ENCODE data around the gene PLCB2. TPM values are rescaled to one million over a fixed set of nuclear protein-coding genes. Genes with fewer than 3 reads are reported as not detected.

Gene PLCB2
- total RNA-seq, 1 donor from 2014 or later, result 9.8 TPM

DNA sequence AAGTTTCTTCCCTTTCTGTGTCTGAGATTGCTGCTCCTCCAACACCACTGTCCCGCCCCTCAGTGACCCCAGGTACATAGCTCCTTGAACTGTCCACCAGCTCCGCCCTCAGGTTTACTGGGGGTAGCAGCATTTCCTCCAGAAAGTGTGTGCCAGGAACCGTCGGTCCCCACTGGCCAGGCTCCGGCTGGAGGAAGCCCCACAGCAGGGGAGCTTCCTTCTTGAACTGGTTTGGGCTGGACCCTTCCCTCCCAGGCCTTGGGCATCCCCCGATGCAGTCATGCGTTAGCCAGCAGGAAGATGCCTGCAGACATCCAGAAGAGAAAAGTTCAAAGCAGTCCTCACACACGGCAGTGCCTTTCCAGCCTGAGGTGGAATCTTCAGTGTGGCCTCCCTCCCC, 49.2 kb downstream of the PLCB2 start:
- H3K27ac Mint-ChIP-seq, result no peak overlapping the region

DNA sequence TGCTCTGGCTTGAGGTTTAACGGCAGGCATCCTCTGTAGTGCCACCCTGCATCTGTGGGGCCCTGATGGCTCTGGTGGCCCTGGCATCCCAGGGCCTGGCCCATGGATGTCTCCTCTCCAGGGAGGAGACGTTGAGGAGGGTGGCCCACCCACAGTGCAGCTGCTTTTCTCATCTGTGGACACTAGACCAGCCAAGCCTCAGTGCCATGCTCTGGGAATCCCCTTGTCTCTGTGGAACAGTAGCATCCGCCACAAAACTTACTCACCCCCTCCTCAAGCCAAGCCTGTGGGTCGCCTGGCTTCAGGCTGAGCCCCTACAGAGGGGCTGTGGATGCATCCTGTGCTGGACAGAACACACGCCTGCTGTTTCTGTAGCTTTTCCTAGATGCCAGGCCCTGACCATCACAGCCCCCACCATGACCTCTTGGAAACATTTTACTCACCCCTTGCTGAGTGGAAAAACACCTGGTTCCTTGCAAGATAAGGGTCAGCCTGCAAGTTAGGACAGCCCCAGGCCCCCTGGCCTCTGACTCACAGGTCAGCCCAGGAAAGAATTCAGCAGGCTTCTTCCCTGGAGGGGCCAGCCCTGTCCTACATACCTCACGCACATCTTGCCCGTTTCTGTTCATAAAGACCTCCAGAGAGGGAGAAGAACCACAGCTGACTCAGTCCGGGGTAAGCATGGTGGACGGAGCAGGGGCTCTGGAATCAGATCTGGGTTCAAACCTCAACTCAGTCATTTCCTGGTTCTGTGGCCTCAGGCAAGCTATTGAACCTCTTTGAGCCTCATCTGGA, 49.9 kb downstream of the PLCB2 start:
- no peaks in the 10 kb centered on the region for H3K9me3 Mint-ChIP-seq
- H3K4me3 Mint-ChIP-seq, result no peak overlapping the region
- TF ChIP-seq CTCF (IDR thresholded peaks at IDR 0.05; ENCODE audit: unreplicated experiment), result no peak
- H3K27me3 Mint-ChIP-seq (ENCODE audit: low read depth), result peaks cover 17% of the 10 kb centered on the region
- H3K4me1 Mint-ChIP-seq, result peaks cover 18% of the 10 kb centered on the region
- H3K36me3 Mint-ChIP-seq, result no peaks in the 10 kb centered on the region
- H3K27ac Mint-ChIP-seq, result no peak overlapping the region
- DNase-seq (ENCODE audit: low spot score in 2 of 2, unreplicated experiment in 2 of 2), result no peak

More for the DNA sequence above, 49.2 kb downstream of the PLCB2 start:
- H3K4me3 Mint-ChIP-seq, result no peak overlapping the region
- DNase-seq (ENCODE audit: low spot score in 2 of 2, unreplicated experiment in 2 of 2), result no peak
- peaks cover 12% of the 10 kb centered on the region for H3K4me1 Mint-ChIP-seq
- no peaks in the 10 kb centered on the region for H3K36me3 Mint-ChIP-seq
- peaks cover 11% of the 10 kb centered on the region for H3K27me3 Mint-ChIP-seq (ENCODE audit: low read depth)
- no peak for TF ChIP-seq CTCF (IDR thresholded peaks at IDR 0.05; ENCODE audit: unreplicated experiment)
- H3K9me3 Mint-ChIP-seq, result no peaks in the 10 kb centered on the region

DNA sequence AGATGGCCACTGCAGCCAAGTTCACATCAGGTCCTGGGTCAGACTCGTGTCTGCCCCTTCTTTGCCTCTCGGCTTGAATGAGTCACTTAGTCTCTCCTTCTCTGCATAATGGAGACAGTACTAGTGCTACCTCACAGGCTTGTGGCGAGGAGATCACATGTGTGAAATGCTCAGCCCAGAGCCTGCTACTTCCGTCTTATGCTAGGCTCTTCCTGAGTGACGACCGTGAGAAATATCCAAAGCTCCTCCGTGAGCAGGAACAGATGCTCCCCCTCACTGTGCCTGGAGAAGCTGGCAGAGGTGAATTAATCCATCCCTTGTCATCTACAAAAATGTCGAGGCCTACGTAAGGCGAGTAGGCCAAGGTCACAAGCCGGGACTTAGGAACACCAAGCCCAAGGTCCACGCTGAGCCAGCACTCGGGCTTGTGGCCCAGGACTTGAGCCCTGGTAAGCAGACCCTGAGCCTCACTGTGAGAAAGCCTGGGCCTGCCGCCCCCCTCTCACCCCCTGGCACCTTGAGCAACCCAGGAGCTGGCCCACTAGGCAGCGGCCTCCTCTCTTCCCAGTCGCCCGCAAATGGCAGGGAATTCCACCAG, 51.0 kb downstream of the PLCB2 start:
- no peak for DNase-seq (ENCODE audit: low spot score in 2 of 2, unreplicated experiment in 2 of 2)
- Mint-ChIP-seq H3K27ac (no peak overlapping the region), H3K9me3 (no peaks in the 10 kb centered on the region), H3K4me1 (peaks cover 18% of the 10 kb centered on the region), H3K27me3 (ENCODE audit: low read depth) (peaks cover 21% of the 10 kb centered on the region), H3K36me3 (no peaks in the 10 kb centered on the region), H3K4me3 (no peak overlapping the region)
- TF ChIP-seq CTCF (IDR thresholded peaks at IDR 0.05; ENCODE audit: unreplicated experiment), result no peak

DNA sequence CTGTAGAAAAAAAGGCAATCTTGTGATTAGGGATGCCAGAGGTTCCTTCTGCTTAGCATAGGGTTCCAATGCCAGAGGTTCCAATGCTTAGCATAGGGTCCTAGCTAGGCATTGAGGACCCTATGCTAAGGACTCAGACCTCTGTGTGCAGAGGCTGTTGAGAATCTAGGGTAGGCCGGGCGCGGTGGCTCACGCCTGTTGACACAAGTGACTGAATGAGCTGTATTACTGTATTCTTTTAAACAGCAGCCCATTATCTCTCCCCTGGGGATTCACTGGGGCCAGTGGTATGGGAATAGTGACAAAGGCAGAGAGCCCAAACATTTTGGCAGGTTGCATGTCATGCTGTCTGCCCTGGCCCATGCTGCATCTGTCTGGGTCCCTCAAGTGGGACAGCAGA, 52.7 kb downstream of the PLCB2 start:
- no peaks in the 10 kb centered on the region for H3K36me3 Mint-ChIP-seq
- no peak for TF ChIP-seq CTCF (IDR thresholded peaks at IDR 0.05; ENCODE audit: unreplicated experiment)
- peaks cover 16% of the 10 kb centered on the region for H3K4me1 Mint-ChIP-seq
- H3K27me3 Mint-ChIP-seq (ENCODE audit: low read depth), result peaks cover 33% of the 10 kb centered on the region
- no peak overlapping the region for H3K27ac Mint-ChIP-seq
- no peaks in the 10 kb centered on the region for H3K9me3 Mint-ChIP-seq
- H3K4me3 Mint-ChIP-seq, result no peak overlapping the region
- DNase-seq (ENCODE audit: low spot score in 2 of 2, unreplicated experiment in 2 of 2), result no peak

GRCh38 chr15:40254452-40254851, 53.3 kb downstream of the PLCB2 start:
- TF ChIP-seq CTCF (IDR thresholded peaks at IDR 0.05; ENCODE audit: unreplicated experiment), result no peak
- H3K9me3 Mint-ChIP-seq, result no peaks in the 10 kb centered on the region
- no peaks in the 10 kb centered on the region for H3K36me3 Mint-ChIP-seq
- H3K4me1 Mint-ChIP-seq, result peaks cover 14% of the 10 kb centered on the region
- no peak for DNase-seq (ENCODE audit: low spot score in 2 of 2, unreplicated experiment in 2 of 2)
- peaks cover 33% of the 10 kb centered on the region for H3K27me3 Mint-ChIP-seq (ENCODE audit: low read depth)
- no peak overlapping the region for H3K4me3 Mint-ChIP-seq
- no peak overlapping the region for H3K27ac Mint-ChIP-seq

Measured in mesothelial cell of epicardium (in vitro differentiated cells).